Measurements from ENCODE around the gene KLK7. TPM values are rescaled to one million over a fixed set of nuclear protein-coding genes. Genes with fewer than 3 reads are reported as not detected.

Gene KLK7
- total and polyA plus RNA-seq, 2 donors, result 0.14 to 0.32 TPM

DNA sequence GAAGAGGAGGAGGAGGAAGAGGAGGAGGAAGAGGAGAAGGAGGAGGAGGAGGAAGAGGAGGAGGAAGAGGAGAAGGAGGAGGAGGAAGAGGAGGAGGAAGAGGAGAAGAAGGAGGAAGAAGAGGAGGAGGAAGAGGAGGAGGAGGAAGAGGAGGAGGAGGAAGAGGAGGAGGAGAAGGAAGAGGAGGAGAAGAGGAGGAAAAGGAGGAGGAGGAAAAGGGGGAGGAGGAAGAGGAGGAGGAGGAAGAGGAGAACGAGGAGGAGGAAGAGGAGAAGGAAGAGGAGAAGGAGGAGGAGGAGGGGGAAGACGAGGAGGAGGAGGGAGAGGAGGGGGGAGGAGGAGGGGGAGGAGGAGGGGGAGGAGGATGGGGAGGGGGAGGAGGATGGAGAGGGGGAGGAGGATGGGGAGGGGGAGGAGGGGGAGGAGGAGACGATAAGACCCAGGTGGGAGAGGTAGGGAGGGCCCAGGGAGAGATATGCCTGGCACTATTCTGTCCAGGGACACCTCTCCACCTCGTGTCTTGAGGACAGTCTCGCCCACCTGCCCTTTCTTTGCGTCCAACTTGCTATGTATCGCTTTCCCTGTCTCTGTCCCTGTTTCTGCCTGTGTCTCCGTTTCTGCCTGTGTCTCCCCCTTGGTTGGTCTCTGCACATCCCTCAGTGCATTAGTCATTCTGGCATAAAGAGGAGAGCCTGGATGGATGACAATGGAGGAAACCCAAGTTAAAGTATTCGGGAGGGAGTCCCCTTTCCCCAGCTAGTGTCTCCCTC, 23.8 kb downstream of the KLK7 start:
- no peak overlapping the region for H3K4me3 ChIP-seq (ENCODE audit: low read depth, low read length)
- 60% methylated on average over 7 of the region's 9 CpGs for WGBS
- H3K36me3 ChIP-seq (ENCODE audit: insufficient read depth), result no peaks in the 10 kb centered on the region
- no peak for DNase-seq (ENCODE audit: extremely low spot score)
- no peaks in the 10 kb centered on the region for H3K4me1 ChIP-seq (ENCODE audit: insufficient read depth)
- H3K27ac ChIP-seq (ENCODE audit: low read depth), result no peak overlapping the region

- Histone ChIP-seq H3K4me1 (ENCODE audit: insufficient read depth) (no peaks in the 10 kb centered on the region), H3K27ac (ENCODE audit: low read depth) (no peak overlapping the region), H3K4me3 (ENCODE audit: low read depth, low read length) (no peak overlapping the region), H3K36me3 (ENCODE audit: insufficient read depth) (no peaks in the 10 kb centered on the region)
- DNase-seq (ENCODE audit: extremely low spot score), result no peak
- WGBS, result 71% methylated on average over 8 of the region's 8 CpGs
These were observed 26.1 kb downstream of the KLK7 start for GRCh38 chr19:50957587-50957986.

DNA sequence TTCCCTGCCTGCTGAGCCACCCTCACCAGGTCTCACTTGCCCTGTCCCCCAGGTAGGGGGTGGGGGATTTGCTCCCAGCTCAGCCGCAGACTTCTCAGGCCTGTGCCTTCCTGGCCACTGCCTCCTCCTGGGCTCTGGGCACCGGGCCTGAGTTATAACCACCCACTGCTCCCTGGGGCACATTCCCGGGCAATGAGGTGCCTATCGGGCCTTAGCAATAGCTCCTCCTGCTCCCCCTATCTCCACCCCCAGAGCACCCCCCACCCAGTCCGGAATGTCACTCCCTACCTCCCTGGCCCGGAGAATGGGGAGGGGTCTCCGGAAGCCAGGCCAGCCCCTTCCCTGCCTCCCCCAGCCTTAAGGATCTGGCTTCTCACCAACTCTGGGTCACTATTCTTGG, 30.8 kb downstream of the KLK7 start, which contains the start of gene KLK5:
Gene KLK5 (minus strand): TSS at position 129 of the 400 bp plus-strand sequence. CDS start 381 bp downstream, outside the sequence.
- 10% methylated on average over 7 of the region's 7 CpGs for WGBS
- no peaks in the 10 kb centered on the region for H3K4me1 ChIP-seq (ENCODE audit: insufficient read depth)
- DNase-seq (ENCODE audit: extremely low spot score), result no peak
- no peak within 1 kb of the TSS for H3K4me3 ChIP-seq (ENCODE audit: low read depth, low read length)
- no peaks in the 10 kb centered on the region for H3K36me3 ChIP-seq (ENCODE audit: insufficient read depth)
- no peak within 1 kb of the TSS for H3K27ac ChIP-seq (ENCODE audit: low read depth)

GRCh38 chr19:50949861-50950260, 33.9 kb downstream of the KLK7 start:
- WGBS, result 68% methylated on average over 19 of the region's 19 CpGs
- no peaks in the 10 kb centered on the region for H3K4me1 ChIP-seq (ENCODE audit: insufficient read depth)
- DNase-seq (ENCODE audit: extremely low spot score), result no peak
- H3K36me3 ChIP-seq (ENCODE audit: insufficient read depth), result no peaks in the 10 kb centered on the region
- H3K27ac ChIP-seq (ENCODE audit: low read depth), result no peak overlapping the region
- H3K4me3 ChIP-seq (ENCODE audit: low read depth, low read length), result no peak overlapping the region

DNA sequence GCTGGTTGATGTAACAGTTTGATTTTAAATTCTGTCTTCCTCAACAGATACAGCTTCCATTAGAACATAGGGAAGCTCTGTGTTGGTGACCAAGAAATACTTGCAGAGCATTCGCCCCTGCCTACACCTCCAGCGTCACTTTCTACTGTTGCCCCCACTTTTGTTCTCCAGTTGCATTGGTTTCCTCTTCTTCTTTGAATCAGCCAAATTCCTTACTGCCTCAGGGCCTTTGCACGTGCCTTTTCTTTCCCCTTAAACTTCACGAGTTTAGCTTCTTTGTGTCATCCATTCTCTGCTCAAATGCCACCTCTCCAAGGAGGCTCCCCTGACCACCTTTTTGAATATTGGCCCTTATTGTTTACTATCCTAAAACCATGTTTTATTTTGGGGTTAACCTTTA, 36.6 kb downstream of the KLK7 start:
- no peak for DNase-seq (ENCODE audit: extremely low spot score)
- no peak overlapping the region for H3K4me3 ChIP-seq (ENCODE audit: low read depth, low read length)
- H3K36me3 ChIP-seq (ENCODE audit: insufficient read depth), result no peaks in the 10 kb centered on the region
- WGBS, result 78% methylated on average over 4 of the region's 4 CpGs
- no peak overlapping the region for H3K27ac ChIP-seq (ENCODE audit: low read depth)
- no peaks in the 10 kb centered on the region for H3K4me1 ChIP-seq (ENCODE audit: insufficient read depth)

DNA sequence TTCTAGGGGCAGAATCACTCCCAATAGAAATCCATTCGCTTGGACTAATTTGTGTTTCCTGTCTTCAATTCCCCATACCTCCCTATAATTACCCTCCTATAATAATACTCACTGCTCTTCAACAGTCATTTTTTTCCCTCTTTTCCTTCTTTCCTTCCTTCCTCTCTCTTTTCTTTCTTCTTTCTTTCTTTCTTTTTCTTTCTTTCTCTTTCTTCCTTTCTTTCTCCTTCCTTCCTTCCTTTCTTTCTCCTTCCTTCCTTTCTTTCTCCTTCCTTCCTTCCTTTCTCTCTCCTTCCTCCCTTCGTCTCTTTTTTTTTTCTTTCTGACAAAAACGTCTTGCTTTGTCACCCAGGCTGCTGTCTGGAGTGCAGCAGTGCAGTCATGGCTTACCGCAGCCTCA, 38.9 kb downstream of the KLK7 start:
- H3K4me3 ChIP-seq (ENCODE audit: low read depth, low read length), result no peak overlapping the region
- DNase-seq (ENCODE audit: extremely low spot score), result no peak
- H3K36me3 ChIP-seq (ENCODE audit: insufficient read depth), result no peaks in the 10 kb centered on the region
- H3K4me1 ChIP-seq (ENCODE audit: insufficient read depth), result no peaks in the 10 kb centered on the region
- H3K27ac ChIP-seq (ENCODE audit: low read depth), result no peak overlapping the region
- WGBS, result 68% methylated on average over 4 of the region's 4 CpGs

- no peak overlapping the region for H3K27ac ChIP-seq (ENCODE audit: low read depth)
- H3K4me3 ChIP-seq (ENCODE audit: low read depth, low read length), result no peak overlapping the region
- no peaks in the 10 kb centered on the region for H3K4me1 ChIP-seq (ENCODE audit: insufficient read depth)
- 80% methylated on average over 10 of the region's 10 CpGs for WGBS
- DNase-seq (ENCODE audit: extremely low spot score), result no peak
- H3K36me3 ChIP-seq (ENCODE audit: insufficient read depth), result no peaks in the 10 kb centered on the region
These were observed 40.5 kb downstream of the KLK7 start for GRCh38 chr19:50943074-50943828.

- H3K4me3 ChIP-seq (ENCODE audit: low read depth, low read length), result no peak overlapping the region
- no peak for DNase-seq (ENCODE audit: extremely low spot score)
- H3K27ac ChIP-seq (ENCODE audit: low read depth), result no peak overlapping the region
- no peaks in the 10 kb centered on the region for H3K4me1 ChIP-seq (ENCODE audit: insufficient read depth)
- H3K36me3 ChIP-seq (ENCODE audit: insufficient read depth), result no peaks in the 10 kb centered on the region
- WGBS, result 71% methylated on average over 2 of the region's 2 CpGs
These were observed 44.1 kb downstream of the KLK7 start for GRCh38 chr19:50939596-50939995.

GRCh38 chr19:50933640-50934039, 50.1 kb downstream of the KLK7 start:
- no peak for DNase-seq (ENCODE audit: extremely low spot score)
- Histone ChIP-seq H3K36me3 (ENCODE audit: insufficient read depth) (no peaks in the 10 kb centered on the region), H3K4me3 (ENCODE audit: low read depth, low read length) (no peak overlapping the region), H3K27ac (ENCODE audit: low read depth) (no peak overlapping the region), H3K4me1 (ENCODE audit: insufficient read depth) (no peaks in the 10 kb centered on the region)
- WGBS, result 75% methylated on average over 8 of the region's 8 CpGs

GRCh38 chr19:50932690-50933083, 51.0 kb downstream of the KLK7 start:
- Histone ChIP-seq H3K4me3 (ENCODE audit: low read depth, low read length) (no peak overlapping the region), H3K4me1 (ENCODE audit: insufficient read depth) (no peaks in the 10 kb centered on the region), H3K27ac (ENCODE audit: low read depth) (no peak overlapping the region), H3K36me3 (ENCODE audit: insufficient read depth) (no peaks in the 10 kb centered on the region)
- WGBS, result 70% methylated on average over 4 of the region's 4 CpGs
- DNase-seq (ENCODE audit: extremely low spot score), result no peak

DNA sequence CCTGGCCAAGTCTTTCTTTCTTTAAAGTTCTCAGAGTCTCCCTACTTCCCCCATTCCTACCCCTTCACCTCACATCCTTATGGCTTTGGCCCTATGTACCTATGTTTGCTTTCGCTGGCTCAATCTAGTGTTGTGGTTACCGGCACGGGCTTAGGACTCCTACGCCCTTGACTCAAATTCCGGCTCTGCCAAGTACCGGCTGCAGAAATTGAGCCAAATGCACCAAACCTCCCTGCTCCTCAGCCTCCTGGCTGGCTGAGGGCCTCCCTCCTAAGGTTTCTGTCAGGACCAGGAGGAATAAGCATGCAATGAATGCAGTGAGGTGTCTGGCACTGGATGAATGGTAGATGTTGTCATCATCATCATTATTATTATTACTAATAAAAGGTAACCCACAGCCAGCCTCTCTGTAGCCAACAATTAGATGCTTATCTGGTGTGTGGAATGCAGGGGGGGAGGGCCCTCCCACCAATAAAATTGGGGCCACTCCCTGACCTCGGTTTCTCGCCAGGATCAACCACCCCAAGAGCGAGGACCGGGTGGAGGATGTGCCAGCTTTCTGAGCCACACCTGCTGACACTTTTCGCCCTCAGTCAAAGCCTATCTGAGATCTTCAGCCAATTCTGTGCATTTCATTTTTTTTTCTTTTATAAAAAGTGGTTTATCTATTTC, 51.6 kb downstream of the KLK7 start:
- WGBS, result 78% methylated on average over 11 of the region's 11 CpGs
- Histone ChIP-seq H3K27ac (ENCODE audit: low read depth) (no peak overlapping the region), H3K36me3 (ENCODE audit: insufficient read depth) (no peaks in the 10 kb centered on the region), H3K4me1 (ENCODE audit: insufficient read depth) (no peaks in the 10 kb centered on the region), H3K4me3 (ENCODE audit: low read depth, low read length) (no peak overlapping the region)
- DNase-seq (ENCODE audit: extremely low spot score), result no peak

- no peak for DNase-seq (ENCODE audit: extremely low spot score)
- Histone ChIP-seq H3K4me3 (ENCODE audit: low read depth, low read length) (no peak overlapping the region), H3K36me3 (ENCODE audit: insufficient read depth) (no peaks in the 10 kb centered on the region), H3K4me1 (ENCODE audit: insufficient read depth) (no peaks in the 10 kb centered on the region), H3K27ac (ENCODE audit: low read depth) (no peak overlapping the region)
These were observed 52.7 kb downstream of the KLK7 start for GRCh38 chr19:50931023-50931422.

DNA sequence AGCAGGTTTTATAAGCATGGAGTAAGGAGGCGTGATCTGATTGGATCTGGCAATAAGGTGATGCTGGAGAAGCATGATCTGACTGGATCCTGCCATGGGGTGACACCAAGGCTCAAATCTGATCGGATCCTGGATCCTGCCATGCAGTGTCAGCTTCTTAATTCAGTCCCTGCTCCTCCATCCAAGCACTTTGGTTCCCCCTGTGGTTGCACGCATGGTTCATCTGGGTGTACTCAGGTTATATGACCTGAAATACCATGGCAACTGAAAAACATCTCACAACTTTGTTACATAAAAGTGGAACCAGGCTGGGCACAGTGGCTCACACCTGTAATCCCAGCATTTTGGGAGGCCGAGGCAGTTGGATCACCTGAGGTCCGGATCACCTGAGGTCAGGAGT, 54.9 kb downstream of the KLK7 start:
- H3K4me3 ChIP-seq (ENCODE audit: low read depth, low read length), result no peak overlapping the region
- no peak for DNase-seq (ENCODE audit: extremely low spot score)
- WGBS, result 79% methylated on average over 5 of the region's 5 CpGs
- no peak overlapping the region for H3K27ac ChIP-seq (ENCODE audit: low read depth)
- H3K4me1 ChIP-seq (ENCODE audit: insufficient read depth), result no peaks in the 10 kb centered on the region
- no peaks in the 10 kb centered on the region for H3K36me3 ChIP-seq (ENCODE audit: insufficient read depth)
